Trophoblast cell (in vitro differentiated cells and primary cell): ENCODE results near the gene USP24.

ENCODE experiments used
- DNase-seq, 2 donors: peaks; one replicate each; pipeline ENCODE4 v3.0.0-alpha.2; 2016
- H2AFZ ChIP-seq: 2 replicates; pipeline ENCODE4 v1.6.1; 2013; ENCODE audit warnings: low read length, moderate library complexity, mild to moderate bottlenecking; ENCODE audit not compliant: insufficient read depth, poor library complexity
- H2AK5ac ChIP-seq: 2 replicates; pipeline ENCODE4 v1.6.1; 2013; ENCODE audit warnings: mild to moderate bottlenecking, low read length
- H2BK120ac ChIP-seq: 2 replicates; pipeline ENCODE4 v1.6.1; 2013; ENCODE audit warnings: low read length, mild to moderate bottlenecking, moderate library complexity; ENCODE audit not compliant: insufficient read depth, poor library complexity
- H2BK12ac ChIP-seq: 2 replicates; pipeline ENCODE4 v1.6.1; 2013; ENCODE audit warnings: mild to moderate bottlenecking, low read length, moderate library complexity
- H2BK5ac ChIP-seq: 2 replicates; pipeline ENCODE4 v1.6.1; 2013; ENCODE audit warnings: low read length, low read depth, moderate library complexity, mild to moderate bottlenecking; ENCODE audit not compliant: poor library complexity
- H3K14ac ChIP-seq: 2 replicates; pipeline ENCODE4 v1.6.1; 2013; ENCODE audit warnings: mild to moderate bottlenecking, low read length
- H3K18ac ChIP-seq: 2 replicates; pipeline ENCODE4 v1.6.1; 2013; ENCODE audit warnings: mild to moderate bottlenecking, low read length
- H3K23ac ChIP-seq: 2 replicates; pipeline ENCODE4 v1.6.1; 2013; ENCODE audit warnings: low read length
- H3K27ac ChIP-seq: 2 replicates; pipeline ENCODE4 v1.5.1; 2013; ENCODE audit warnings: low read depth, mild to moderate bottlenecking, inconsistent platforms, low read length, moderate library complexity
- H3K27me3 ChIP-seq: 2 replicates; pipeline ENCODE4 v1.6.1; 2013; ENCODE audit warnings: inconsistent platforms, mild to moderate bottlenecking, low read length, moderate library complexity; ENCODE audit not compliant: insufficient read depth
- H3K36me3 ChIP-seq, 2 experiments: 1 replicate in 1 of 2; 2 replicates in 1 of 2; pipeline ENCODE4 v1.6.1; 2013; ENCODE audit warnings: low read length in 2 of 2, mild to moderate bottlenecking in 2 of 2, moderate library complexity in 1 of 2; ENCODE audit not compliant: insufficient read depth in 2 of 2, control insufficient read depth in 1 of 2
- H3K4ac ChIP-seq: 2 replicates; pipeline ENCODE4 v1.6.1; 2013; ENCODE audit warnings: low read depth, mild to moderate bottlenecking, low read length, moderate library complexity
- H3K4me1 ChIP-seq, 2 experiments: 1 replicate in 1 of 2; 2 replicates in 1 of 2; pipeline ENCODE4 v1.6.1; 2013; ENCODE audit warnings: low read length in 2 of 2, mild to moderate bottlenecking in 2 of 2, moderate library complexity in 1 of 2; ENCODE audit not compliant: insufficient read depth in 2 of 2, control insufficient read depth in 1 of 2
- H3K4me2 ChIP-seq: 2 replicates; pipeline ENCODE4 v1.6.1; 2013; ENCODE audit warnings: inconsistent platforms, mild to moderate bottlenecking, low read length, moderate library complexity
- H3K4me3 ChIP-seq: 2 replicates; pipeline ENCODE4 v1.5.1; 2013; ENCODE audit warnings: mild to moderate bottlenecking, low read depth, low read length, inconsistent platforms
- H3K79me1 ChIP-seq: one replicate; pipeline ENCODE4 v1.6.1; 2013; ENCODE audit warnings: low read length
- H3K79me2 ChIP-seq: 2 replicates; pipeline ENCODE4 v1.6.1; 2013; ENCODE audit warnings: low read length, mild to moderate bottlenecking; ENCODE audit not compliant: control insufficient read depth, insufficient read depth, poor library complexity
- H3K9ac ChIP-seq: 2 replicates; pipeline ENCODE4 v1.6.1; 2013; ENCODE audit warnings: mild to moderate bottlenecking, low read length
- H3K9me3 ChIP-seq: 2 replicates; pipeline ENCODE4 v1.6.1; 2013; ENCODE audit warnings: low read depth, mild to moderate bottlenecking, control low read depth, inconsistent platforms, low read length; ENCODE audit not compliant: insufficient read depth
- H4K12ac ChIP-seq: 2 replicates; pipeline ENCODE4 v1.6.1; 2013; ENCODE audit warnings: low read depth, mild to moderate bottlenecking, low read length, moderate library complexity
- H4K8ac ChIP-seq: 2 replicates; pipeline ENCODE4 v1.6.1; 2013; ENCODE audit warnings: low read depth, mild to moderate bottlenecking, low read length, moderate library complexity
- H4K91ac ChIP-seq: one replicate; pipeline ENCODE4 v1.6.1; 2013; ENCODE audit warnings: low read depth, mild to moderate bottlenecking, low read length, moderate library complexity
- WGBS: extraction: QIAGEN DNeasy Blood & Tissue Kit; methylation state at CpG from one replicate; pipeline ENCODE4 v1.1.7; 2013; ENCODE audit warnings: missing lambda C conversion rate; ENCODE audit not compliant: insufficient read length, insufficient coverage; ENCODE audit errors: extremely low coverage; 5-methylcytosine and 5-hydroxymethylcytosine counted together

The USP24 gene

GRCh38 chr1:55210990-55211801, 4.0 kb downstream of the USP24 start:
- peaks cover 0 to 2% of the 10 kb centered on the region in 2 experiments for H3K36me3 ChIP-seq
- no peaks in the 10 kb centered on the region for H3K27me3 ChIP-seq
- H3K9ac ChIP-seq, result no peak overlapping the region
- peaks cover 21% of the 10 kb centered on the region for H3K79me1 ChIP-seq
- H3K18ac ChIP-seq, result no peak overlapping the region
- no peak overlapping the region for H3K4ac ChIP-seq
- H2BK5ac ChIP-seq, result no peak overlapping the region
- H2AFZ ChIP-seq, result no peak overlapping the region
- no peak overlapping the region for H4K12ac ChIP-seq
- peaks cover 23% of the 10 kb centered on the region for H3K79me2 ChIP-seq
- peaks cover 0 to 9% of the 10 kb centered on the region in 2 experiments for H3K4me1 ChIP-seq
- no peaks in the 10 kb centered on the region for H3K9me3 ChIP-seq
- H3K4me2 ChIP-seq, result no peak overlapping the region
- H3K14ac ChIP-seq, result no peak overlapping the region
- no peak for DNase-seq
- no CpG with 5 or more reads among the region's 4 CpGs for WGBS
- H4K91ac ChIP-seq, result no peak overlapping the region
- no peak overlapping the region for H2BK12ac ChIP-seq
- H3K4me3 ChIP-seq, result no peak overlapping the region
- H3K23ac ChIP-seq, result no peak overlapping the region
- H3K27ac ChIP-seq, result no peak overlapping the region
- H2BK120ac ChIP-seq, result no peak overlapping the region
- H2AK5ac ChIP-seq, result no peak overlapping the region
- H4K8ac ChIP-seq, result no peak overlapping the region

GRCh38 chr1:55209247-55209646, 5.9 kb downstream of the USP24 start:
- H3K79me1 ChIP-seq, result peaks cover 4% of the 10 kb centered on the region
- peaks cover 0 to 2% of the 10 kb centered on the region in 2 experiments for H3K36me3 ChIP-seq
- no peak overlapping the region for H2BK120ac ChIP-seq
- no peak overlapping the region for H3K4me2 ChIP-seq
- H3K79me2 ChIP-seq, result peaks cover 7% of the 10 kb centered on the region
- H3K4me1 ChIP-seq, result peaks cover 0 to 11% of the 10 kb centered on the region in 2 experiments
- no peak overlapping the region for H2AK5ac ChIP-seq
- H3K9me3 ChIP-seq, result no peaks in the 10 kb centered on the region
- H2BK5ac ChIP-seq, result no peak overlapping the region
- H3K9ac ChIP-seq, result no peak overlapping the region
- H4K8ac ChIP-seq, result no peak overlapping the region
- no peak overlapping the region for H3K14ac ChIP-seq
- no peak overlapping the region for H4K91ac ChIP-seq
- no peaks in the 10 kb centered on the region for H3K27me3 ChIP-seq
- no peak for DNase-seq
- no peak overlapping the region for H4K12ac ChIP-seq
- H3K23ac ChIP-seq, result no peak overlapping the region
- no peak overlapping the region for H3K27ac ChIP-seq
- no CpG with 5 or more reads among the region's 2 CpGs for WGBS
- no peak overlapping the region for H3K4ac ChIP-seq
- H2AFZ ChIP-seq, result no peak overlapping the region
- H3K18ac ChIP-seq, result no peak overlapping the region
- no peak overlapping the region for H2BK12ac ChIP-seq
- H3K4me3 ChIP-seq, result no peak overlapping the region

DNA sequence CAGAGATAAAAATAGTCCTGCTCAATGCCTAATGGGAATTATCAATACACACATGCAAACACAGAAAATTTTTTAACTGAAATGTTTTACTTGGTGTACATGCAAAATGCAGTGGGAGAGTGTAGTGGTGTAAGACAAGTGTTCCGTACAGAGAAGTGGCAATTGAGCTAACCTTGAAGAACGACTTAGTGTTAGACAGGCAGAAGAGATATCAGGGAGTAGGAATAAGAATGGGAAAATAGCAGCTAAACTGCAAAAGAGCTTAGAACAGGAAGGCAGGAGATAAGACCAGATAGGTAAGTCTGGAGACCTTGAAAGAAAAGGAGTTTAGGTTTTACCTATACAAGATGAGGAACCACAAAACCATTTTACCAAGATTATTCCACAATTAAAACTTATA, 9.0 kb downstream of the USP24 start:
- Histone ChIP-seq H3K4ac (no peak overlapping the region), H3K36me3 (peaks cover 0 to 2% of the 10 kb centered on the region in 2 experiments), H2BK12ac (no peak overlapping the region), H2AK5ac (no peak overlapping the region), H3K14ac (no peak overlapping the region), H4K8ac (no peak overlapping the region), H2BK120ac (no peak overlapping the region), H4K12ac (no peak overlapping the region), H3K27me3 (no peaks in the 10 kb centered on the region), H3K9me3 (no peaks in the 10 kb centered on the region), H3K4me3 (no peak overlapping the region), H3K4me1 (peaks cover 0 to 2% of the 10 kb centered on the region in 2 experiments), H2BK5ac (no peak overlapping the region), H3K27ac (no peak overlapping the region), H3K18ac (no peak overlapping the region), H3K9ac (no peak overlapping the region), H4K91ac (no peak overlapping the region), H2AFZ (no peak overlapping the region), H3K4me2 (no peak overlapping the region), H3K23ac (no peak overlapping the region), H3K79me2 (no peaks in the 10 kb centered on the region), H3K79me1 (no peaks in the 10 kb centered on the region)
- no peak for DNase-seq
- WGBS, result no CpG with 5 or more reads among the region's 2 CpGs

DNA sequence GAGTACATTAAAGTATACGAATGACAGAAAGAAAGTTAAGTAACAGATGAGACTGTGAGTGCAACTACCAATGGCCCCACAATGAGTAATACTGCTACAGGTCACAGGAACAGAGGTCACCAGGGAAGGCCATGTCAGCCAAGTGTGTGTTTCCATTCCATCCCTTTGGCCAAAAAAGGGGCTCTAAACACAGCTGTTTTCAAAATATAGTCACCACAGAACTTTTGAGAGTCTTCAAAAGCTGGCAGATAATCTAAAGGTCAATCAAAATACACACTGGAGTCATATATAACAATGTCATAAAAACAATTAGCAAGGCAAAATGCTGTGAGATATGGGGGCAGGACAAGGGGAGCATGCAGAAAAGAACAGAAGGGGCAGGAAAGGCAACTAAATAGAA, 10.2 kb downstream of the USP24 start:
- Histone ChIP-seq H4K8ac (no peak overlapping the region), H2BK12ac (no peak overlapping the region), H2AK5ac (no peak overlapping the region), H3K36me3 (peaks cover 0 to 2% of the 10 kb centered on the region in 2 experiments), H3K23ac (no peak overlapping the region), H3K18ac (no peak overlapping the region), H3K79me1 (no peaks in the 10 kb centered on the region), H3K4me2 (no peak overlapping the region), H2AFZ (no peak overlapping the region), H3K9me3 (no peaks in the 10 kb centered on the region), H3K27ac (no peak overlapping the region), H3K9ac (no peak overlapping the region), H3K79me2 (no peaks in the 10 kb centered on the region), H4K12ac (no peak overlapping the region), H4K91ac (no peak overlapping the region), H2BK120ac (no peak overlapping the region), H3K4me1 (peaks cover 0 to 2% of the 10 kb centered on the region in 2 experiments), H3K4me3 (no peak overlapping the region), H3K4ac (no peak overlapping the region), H2BK5ac (no peak overlapping the region), H3K27me3 (no peaks in the 10 kb centered on the region), H3K14ac (no peak overlapping the region)
- DNase-seq, result no peak
- WGBS, result no CpG with 5 or more reads among the region's 1 CpG
